HG03342 (cell line): ENCODE measurements around the gene C17orf113.

ENCODE experiments used
- ATAC-seq: cut with Tn5 transposase; IDR thresholded peaks from one replicate; pipeline ENCODE4 v1.9.1; 2021; ENCODE audit warnings: mild to moderate bottlenecking, moderate library complexity; ENCODE audit not compliant: unreplicated experiment

The C17orf113 gene

GRCh38 chr17:42050393-42051012, at the start of gene C17orf113:
C17orf113 (minus strand) TSS chr17:42050601; CDS start chr17:42043376, 7,225 bp downstream.
- no peak for ATAC-seq

DNA sequence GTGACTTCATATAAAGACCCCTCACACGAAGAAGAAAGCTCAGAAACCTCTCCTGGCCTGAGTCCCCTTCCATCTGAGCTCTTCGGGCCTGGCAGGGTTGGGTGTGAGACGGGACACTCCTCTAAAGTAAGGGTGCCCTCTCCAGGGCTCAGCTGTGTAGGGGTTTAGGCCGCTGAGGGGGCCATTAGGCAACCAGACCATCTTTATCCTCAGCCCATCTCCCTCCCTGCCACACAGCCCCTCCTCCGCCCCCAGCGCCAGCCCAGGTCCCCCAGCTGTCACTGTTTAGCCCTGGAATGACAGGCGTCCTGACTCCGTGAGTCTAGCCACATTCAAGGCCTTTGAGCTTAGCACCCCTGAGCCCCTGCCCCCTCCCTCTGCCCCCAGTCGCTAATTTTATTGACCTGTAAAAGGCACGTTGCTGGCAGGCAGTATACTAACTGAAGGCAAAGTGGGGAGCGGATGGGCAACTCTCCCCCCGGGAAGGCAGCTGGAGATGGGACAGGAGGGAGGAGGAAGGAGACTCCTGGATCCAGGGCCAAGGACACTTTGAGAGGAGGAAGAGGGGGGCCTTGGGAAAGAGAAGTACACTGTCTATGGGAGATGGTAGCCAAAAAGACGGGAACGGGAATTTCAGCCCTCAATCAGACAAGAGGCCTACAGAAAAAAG, 48.5 kb upstream of the C17orf113 start:
- no peak for ATAC-seq

DNA sequence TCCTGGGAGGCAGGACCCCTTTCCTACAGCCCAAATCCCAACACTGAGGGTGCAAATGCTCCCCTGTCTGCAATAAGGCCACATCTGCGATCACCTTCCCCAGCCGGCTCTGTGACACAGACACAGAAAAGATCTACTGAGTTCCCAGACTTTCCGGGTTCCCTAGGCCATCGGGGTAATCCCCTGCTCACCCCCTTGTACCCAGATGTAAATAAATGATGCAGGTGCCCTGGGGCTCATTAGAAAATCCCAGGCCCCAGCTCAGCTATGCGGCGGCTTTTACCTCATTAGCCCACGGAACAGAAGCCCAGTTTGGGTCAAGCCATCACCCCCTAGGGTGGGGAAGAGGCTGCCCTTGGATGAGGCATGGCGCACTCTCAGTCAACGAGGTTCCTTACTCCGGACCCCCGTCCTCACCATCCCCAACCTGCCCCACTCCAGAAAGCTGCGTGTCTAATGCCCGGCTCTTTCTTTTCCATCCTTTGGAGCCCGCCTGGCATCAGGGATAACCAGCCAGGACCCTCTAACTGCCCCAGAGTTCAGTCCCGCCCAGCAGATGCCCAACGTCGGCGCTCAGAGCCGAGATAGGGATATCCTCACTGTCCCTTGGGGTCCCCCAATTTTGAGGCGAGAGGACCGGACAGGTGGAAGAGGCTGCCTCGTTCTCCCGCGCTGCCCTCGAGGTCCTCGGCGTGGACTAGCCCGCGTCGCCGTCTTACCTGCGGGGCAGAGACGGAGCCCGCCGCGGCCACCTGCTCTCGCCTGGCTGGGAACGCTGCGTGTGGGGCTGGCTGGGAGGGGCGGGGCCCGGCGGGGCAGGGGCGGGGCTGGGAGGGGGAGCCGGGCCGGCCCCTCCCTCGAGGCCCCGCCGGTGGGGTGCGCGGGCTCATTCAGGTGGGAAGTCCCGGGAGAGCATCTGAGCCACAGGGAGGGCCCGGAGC, 47.6 kb upstream of the C17orf113 start, which contains the start of gene ZNF385C:
TSS of gene ZNF385C (minus strand) at position 783 of the 941 bp plus-strand sequence. CDS start 35,417 bp downstream, outside the sequence.
- ATAC-seq = no peak

DNA sequence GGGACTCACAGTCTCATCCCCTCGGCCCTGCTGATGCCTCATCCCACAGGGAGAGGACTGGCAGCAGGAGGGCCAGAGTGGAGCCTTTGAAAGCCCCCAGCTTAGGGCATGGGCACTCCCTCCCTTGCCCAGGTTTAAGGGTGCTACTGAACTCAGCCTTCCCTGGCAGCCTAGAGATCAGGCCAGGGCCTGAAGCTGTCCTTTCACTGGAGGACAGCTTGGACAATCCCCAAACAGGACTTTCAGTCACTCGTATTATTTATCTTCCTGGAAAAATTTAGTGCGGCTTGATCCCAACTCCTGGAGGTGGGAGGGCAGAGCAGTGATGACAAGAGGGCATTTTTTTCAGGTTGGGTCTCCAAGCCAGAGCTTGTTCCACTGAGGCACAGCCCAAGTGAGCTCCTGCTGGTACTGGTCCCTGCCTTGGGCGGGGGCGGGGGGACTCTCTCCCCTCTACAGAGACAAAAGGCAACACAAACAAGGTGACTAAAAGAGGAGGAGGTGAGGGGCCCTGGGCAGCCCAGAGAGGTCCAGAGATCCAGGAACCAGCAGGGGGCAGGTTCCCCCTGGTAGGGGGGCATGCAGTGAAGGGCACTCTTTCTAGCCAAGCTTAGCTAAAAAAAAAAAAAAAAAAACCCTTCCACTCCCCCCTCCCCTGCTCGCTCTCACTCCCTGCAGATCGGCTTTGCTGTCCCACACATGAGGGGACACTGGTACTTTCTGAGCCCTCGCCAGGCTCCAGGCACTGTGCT, 46.1 kb upstream of the C17orf113 start:
- ATAC-seq = no peak

DNA sequence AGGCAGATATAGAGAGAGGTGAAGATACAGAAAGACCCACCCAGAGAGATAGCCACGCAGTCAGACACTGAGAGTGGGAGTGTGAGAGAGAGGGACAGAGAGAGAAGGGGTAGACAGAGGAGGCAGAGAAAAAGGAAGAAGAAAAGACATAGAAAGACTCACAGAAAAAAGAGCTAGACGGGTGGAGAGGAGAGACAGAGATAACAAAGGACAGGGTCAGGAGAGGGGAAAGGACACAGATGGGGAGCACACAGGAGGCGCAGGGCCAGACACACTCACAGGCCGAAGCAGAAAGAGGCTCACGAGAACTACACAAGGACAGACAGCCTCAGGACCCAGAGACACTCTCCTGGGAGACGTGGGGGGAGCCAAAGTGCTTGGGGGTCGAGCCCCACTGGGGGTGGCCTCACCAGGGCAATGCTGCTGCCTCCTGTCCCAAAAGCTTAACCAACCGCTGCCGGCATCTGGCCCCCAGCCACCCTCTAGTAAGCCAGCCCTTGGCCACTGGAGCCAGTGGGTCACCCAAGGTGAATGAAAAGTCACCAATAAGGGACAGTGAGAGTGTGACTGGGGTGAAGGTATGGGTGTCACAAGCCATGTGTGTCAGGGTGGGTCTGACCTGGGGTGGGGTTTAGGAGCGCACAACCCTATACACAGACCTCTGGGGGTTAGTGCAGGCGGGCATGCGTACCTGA, 44.1 kb upstream of the C17orf113 start:
- no peak for ATAC-seq

DNA sequence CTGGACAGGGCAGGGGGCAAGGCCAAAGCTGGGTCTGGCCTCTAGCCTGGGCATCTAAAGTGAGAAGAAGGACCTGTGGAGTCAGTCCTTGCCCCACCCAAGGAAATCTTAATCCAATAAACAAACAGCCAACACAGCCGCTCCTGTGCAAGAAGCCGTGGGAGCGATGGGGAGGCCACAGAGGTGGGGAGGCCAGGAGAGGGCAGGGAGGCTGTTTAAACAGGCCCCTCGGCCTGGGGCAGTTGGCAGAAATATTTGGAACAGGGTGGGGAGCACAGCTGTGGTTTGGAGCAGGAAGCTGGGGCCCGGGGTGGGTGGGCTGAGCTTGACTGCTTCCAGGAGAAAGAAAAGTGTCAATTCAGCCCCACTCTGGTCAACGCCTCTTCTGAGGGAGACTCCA, 42.5 kb upstream of the C17orf113 start:
- no peak for ATAC-seq

GRCh38 chr17:42090964-42091790, 40.8 kb upstream of the C17orf113 start:
- ATAC-seq = no peak

GRCh38 chr17:42088736-42089135, 38.3 kb upstream of the C17orf113 start:
- ATAC-seq = no peak

DNA sequence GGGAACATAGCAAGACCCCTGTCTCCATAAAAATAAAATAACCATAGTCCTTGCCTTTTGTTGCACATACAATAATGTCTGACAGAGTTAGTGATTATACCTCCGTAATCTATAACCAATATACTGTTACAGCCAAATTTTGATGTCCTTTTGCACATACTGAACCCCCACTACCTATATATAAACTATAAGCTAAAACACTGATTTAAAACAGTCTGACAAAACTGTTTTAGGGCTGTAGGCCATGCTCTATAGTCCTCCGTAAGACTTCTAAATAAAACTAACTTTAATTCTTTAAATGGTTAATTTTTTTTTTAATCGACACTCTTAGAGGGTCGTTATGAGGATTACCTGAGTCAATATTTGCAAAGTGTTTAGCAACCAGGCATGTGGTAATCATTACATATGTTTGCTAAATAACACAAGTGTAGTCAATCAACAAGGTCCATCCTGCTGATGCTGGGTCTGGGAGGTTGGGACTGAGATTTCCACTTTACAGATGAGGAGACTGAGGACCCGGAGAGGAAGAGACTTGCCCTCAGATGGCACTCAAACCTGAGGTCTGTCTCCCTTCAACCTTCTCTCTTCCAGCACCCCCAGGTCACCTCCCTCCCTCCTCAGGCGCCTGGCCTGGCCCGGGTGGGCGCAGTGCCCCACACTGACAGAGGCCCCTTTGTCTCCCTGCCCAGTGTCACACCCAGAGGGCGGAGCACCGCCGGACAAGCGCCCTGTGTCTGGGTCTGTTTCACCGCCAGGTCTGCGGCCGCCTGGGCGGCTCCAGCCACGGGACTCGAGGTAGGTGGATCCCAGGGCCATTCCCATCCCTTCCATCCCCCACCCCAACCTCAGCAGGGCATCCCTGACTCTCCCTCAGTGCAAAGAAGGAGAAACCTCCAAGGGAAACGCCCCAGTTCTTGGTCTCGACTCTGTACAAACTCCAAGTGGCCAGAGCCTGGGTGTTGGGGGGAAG, 37.6 kb upstream of the C17orf113 start:
- no peak for ATAC-seq

DNA sequence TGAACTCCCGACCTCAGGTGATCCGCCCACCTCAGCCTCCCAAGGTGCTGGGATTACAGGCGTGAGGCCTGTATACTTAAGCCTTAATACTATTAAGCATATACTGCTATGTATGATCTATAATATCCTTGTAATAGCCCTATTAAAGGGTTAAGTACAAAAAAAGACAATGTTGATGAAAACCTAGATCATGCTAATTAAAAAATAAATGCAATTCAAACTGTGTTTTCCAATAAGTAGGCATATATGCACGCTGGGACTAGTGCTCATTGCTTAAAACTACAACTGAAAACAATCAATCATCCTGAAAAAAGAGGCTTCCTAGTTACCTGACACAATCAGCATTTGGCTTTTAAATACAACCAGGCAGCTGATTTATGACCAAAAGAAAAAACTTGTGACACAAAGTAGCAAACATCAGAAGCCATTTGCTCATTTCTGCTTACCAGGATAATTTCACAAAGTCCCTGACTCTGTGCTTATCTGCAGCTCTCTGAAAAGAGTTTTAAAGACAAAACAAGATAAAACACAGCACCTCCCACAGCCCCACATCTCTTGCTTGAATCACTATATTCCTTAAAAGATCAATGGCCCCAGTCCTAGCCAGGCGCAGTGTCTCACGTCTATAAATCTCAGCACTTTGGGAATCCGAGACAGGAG, 36.8 kb upstream of the C17orf113 start:
- no peak for ATAC-seq

DNA sequence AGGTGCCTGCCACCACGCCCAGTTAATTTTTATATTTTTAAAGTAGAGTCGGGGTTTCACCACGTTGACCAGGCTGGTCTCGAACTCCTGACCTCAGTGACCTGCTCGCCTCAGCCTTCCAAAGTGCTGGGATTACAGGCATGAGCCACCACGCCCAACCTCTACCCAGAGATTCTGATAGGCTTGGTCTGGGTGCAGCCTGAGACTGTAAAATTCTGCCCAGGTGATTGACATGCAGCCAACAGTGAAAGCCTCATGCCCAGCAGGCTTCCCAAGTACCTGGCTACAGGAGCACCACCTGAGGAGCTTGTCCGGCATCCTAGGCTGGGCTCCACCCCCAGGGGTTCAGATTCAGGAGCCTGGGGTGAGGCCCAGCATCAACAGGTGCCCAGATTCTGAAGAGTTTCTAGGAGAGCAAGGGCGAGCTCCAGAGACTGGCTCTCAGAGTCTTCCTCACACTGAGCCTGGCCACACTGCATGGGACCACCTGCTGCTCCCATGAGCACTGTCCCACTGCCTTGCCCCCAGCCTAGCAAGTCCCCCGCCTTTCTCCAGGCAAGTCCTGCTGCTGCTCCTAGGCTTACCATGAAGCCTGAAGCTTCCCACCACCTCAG, 31.2 kb upstream of the C17orf113 start:
- no peak for ATAC-seq

DNA sequence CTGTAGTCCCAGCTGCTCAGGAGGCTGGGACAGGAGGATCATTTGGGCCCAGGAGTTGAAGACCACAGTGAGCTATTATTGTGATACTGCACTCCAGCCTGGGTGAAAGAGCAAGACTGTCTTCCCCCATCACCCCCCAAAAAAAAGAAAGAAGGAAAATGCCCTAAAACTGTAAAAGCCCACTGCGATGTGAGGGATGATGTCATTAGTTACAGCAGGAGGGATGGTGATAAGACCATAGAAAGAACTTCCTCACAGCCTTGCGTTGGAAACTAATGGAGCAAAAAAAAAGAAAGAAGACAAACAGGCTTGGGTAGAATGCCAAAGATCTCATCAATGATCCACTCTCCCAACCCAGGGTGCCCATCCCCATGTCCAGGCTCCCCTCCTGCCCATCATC, 29.1 kb upstream of the C17orf113 start:
- ATAC-seq = no peak

GRCh38 chr17:42078396-42079043, 28.1 kb upstream of the C17orf113 start:
- no peak for ATAC-seq

DNA sequence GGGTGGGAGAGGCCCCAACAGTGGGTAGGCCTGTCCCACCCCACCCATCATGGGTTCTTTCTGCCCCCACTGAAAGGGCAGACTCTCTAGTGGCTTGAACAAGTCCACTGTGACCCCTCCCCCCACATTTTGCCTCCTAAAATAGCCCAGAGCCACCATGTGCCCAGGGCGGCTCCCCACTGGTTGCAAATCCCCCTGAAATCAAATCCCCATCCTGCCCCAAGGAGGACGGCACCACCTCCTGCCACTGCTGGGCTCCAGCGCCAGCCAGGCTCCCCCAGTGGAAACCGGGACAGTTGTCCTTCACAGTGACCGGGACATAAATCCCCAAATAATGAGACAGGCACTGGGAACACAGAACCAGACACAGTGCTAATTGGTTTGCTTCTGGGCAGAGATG, 27.4 kb upstream of the C17orf113 start:
- ATAC-seq = no peak

DNA sequence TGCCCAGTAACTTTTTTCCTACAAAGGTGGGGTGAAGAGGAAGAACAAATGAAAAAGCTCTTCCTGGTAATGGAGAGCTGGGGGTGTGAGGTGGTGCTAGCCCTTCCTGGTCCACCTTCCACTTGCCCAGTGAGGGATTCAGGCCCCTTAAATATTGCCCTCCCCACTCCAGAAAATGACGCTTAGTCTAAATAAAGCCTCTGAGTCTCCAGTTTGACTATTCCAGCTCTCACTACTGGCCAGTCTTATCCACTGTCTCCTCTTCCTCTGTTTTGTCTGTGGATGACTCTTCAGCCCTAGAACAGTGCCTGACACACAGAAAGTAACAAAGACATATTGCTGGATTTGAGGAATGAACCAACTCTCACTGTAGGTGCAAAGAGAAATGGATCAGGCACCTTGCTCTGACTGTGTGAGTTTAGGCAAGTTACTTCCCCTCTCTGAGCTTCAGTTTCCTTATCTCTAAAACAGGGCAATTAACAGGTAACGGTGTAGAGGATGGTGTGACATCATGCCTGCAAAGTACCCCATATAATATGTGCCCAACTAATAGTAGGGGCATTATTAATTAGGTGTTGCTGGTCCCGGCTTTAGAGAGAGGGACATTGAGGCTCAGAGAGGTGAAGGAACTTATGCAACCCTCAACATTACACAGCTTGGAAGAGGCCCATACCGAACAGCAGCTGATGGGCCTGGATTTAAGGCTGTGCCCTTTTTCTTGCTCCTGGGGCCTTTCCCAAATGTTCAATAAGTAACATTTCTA, 26.6 kb upstream of the C17orf113 start:
- no peak for ATAC-seq

GRCh38 chr17:42075789-42076188, 25.4 kb upstream of the C17orf113 start:
- no peak for ATAC-seq
